Mesenchymal stem cell (in vitro differentiated cells and primary cell): ENCODE measurements around the gene RPEL1.

Experiments used
- DNase-seq: peaks from one replicate; pipeline ENCODE4 v3.0.0-alpha.2; 2013
- H2AFZ ChIP-seq: one replicate; pipeline ENCODE4 v1.6.1; 2013; ENCODE audit warnings: low read depth, mild to moderate bottlenecking, control low read depth, inconsistent platforms, low read length, moderate library complexity
- H2AK5ac ChIP-seq: 2 replicates; pipeline ENCODE4 v1.6.1; 2013; ENCODE audit warnings: low read length, moderate library complexity, mild to moderate bottlenecking, inconsistent platforms; ENCODE audit not compliant: severe bottlenecking
- H2BK120ac ChIP-seq: one replicate; pipeline ENCODE4 v1.6.1; 2013; ENCODE audit warnings: low read depth, mild to moderate bottlenecking, inconsistent platforms, low read length, moderate library complexity
- H2BK12ac ChIP-seq, 2 experiments: one replicate each; pipeline ENCODE4 v1.6.1; 2013; ENCODE audit warnings: inconsistent platforms in 2 of 2, low read length in 2 of 2, mild to moderate bottlenecking in 2 of 2, moderate library complexity in 2 of 2, control low read depth in 1 of 2
- H2BK15ac ChIP-seq: one replicate; pipeline ENCODE4 v1.6.1; 2013; ENCODE audit warnings: mild to moderate bottlenecking, low read depth, inconsistent platforms; ENCODE audit not compliant: poor library complexity, severe bottlenecking
- H2BK5ac ChIP-seq: 2 replicates; pipeline ENCODE4 v1.6.1; 2013; ENCODE audit warnings: low read depth, mild to moderate bottlenecking, low read length, control low read depth, inconsistent platforms; ENCODE audit not compliant: poor library complexity, severe bottlenecking
- H3K14ac ChIP-seq, 2 experiments: one replicate each; pipeline ENCODE4 v1.6.1; 2013; ENCODE audit warnings: inconsistent platforms in 2 of 2, low read length in 2 of 2, control low read depth in 1 of 2, mild to moderate bottlenecking in 1 of 2, moderate library complexity in 1 of 2
- H3K18ac ChIP-seq, 2 experiments: one replicate each; pipeline ENCODE4 v1.6.1; 2013; ENCODE audit warnings: inconsistent platforms in 2 of 2, low read length in 2 of 2, control low read depth in 1 of 2, low read depth in 1 of 2, mild to moderate bottlenecking in 1 of 2
- H3K23ac ChIP-seq, 2 experiments: one replicate each; pipeline ENCODE4 v1.6.1; 2013; ENCODE audit warnings: inconsistent platforms in 2 of 2, low read length in 2 of 2, mild to moderate bottlenecking in 2 of 2, moderate library complexity in 2 of 2, control low read depth in 1 of 2
- H3K27ac ChIP-seq: 2 replicates; pipeline ENCODE4 v1.5.1; 2013; ENCODE audit warnings: mild to moderate bottlenecking, moderate library complexity, low read length, control low read depth, inconsistent platforms; ENCODE audit not compliant: poor library complexity, severe bottlenecking
- H3K27me3 ChIP-seq, 2 experiments: 2 replicates each; pipeline versions ENCODE4 v1.6.1 to v1.7.0; 2013; ENCODE audit warnings: low read length in 2 of 2, mild to moderate bottlenecking in 2 of 2, moderate library complexity in 2 of 2, control low read depth in 1 of 2, inconsistent platforms in 1 of 2; ENCODE audit not compliant: control insufficient read depth in 1 of 2, insufficient read depth in 1 of 2
- H3K36me3 ChIP-seq, 2 experiments: 2 replicates each; pipeline versions ENCODE4 v1.6.1 to v1.7.0; 2013; ENCODE audit warnings: low read length in 2 of 2, control low read depth in 1 of 2, inconsistent platforms in 1 of 2, low read depth in 1 of 2, mild to moderate bottlenecking in 1 of 2; ENCODE audit not compliant: insufficient read depth in 2 of 2, control insufficient read depth in 1 of 2
- H3K4ac ChIP-seq, 2 experiments: one replicate each; pipeline ENCODE4 v1.6.1; 2013; ENCODE audit warnings: inconsistent platforms in 2 of 2, low read length in 2 of 2, mild to moderate bottlenecking in 2 of 2, moderate library complexity in 2 of 2, control low read depth in 1 of 2, low read depth in 1 of 2
- H3K4me1 ChIP-seq: 2 replicates; pipeline ENCODE4 v1.6.1; 2013; ENCODE audit warnings: low read depth, low read length, control low read depth; ENCODE audit not compliant: control insufficient read depth, insufficient read depth
- H3K4me2 ChIP-seq: 2 replicates; pipeline ENCODE4 v1.6.1; 2013; ENCODE audit warnings: low read length, mild to moderate bottlenecking, inconsistent platforms; ENCODE audit not compliant: poor library complexity, severe bottlenecking
- H3K4me3 ChIP-seq, 2 experiments: 2 replicates each; pipeline versions ENCODE4 v1.5.1 to v1.7.0; 2013; ENCODE audit warnings: low read length in 2 of 2, mild to moderate bottlenecking in 2 of 2, control low read depth in 1 of 2, low read depth in 1 of 2; ENCODE audit not compliant: insufficient read depth in 1 of 2
- H3K79me1 ChIP-seq: replicated peaks from 2 replicates; pipeline ENCODE4 v1.6.1; 2013; ENCODE audit warnings: mild to moderate bottlenecking, control low read depth, low read length, inconsistent platforms; ENCODE audit not compliant: poor library complexity, severe bottlenecking
- H3K9ac ChIP-seq: 2 replicates; pipeline ENCODE4 v1.7.0; 2013; ENCODE audit warnings: mild to moderate bottlenecking, low read length, moderate library complexity
- H3K9me3 ChIP-seq: 2 replicates; pipeline ENCODE4 v1.7.0; 2013; ENCODE audit warnings: mild to moderate bottlenecking, low read length; ENCODE audit not compliant: control insufficient read depth
- H4K8ac ChIP-seq: one replicate; pipeline ENCODE4 v1.6.1; 2013; ENCODE audit warnings: inconsistent platforms, mild to moderate bottlenecking, low read length, moderate library complexity
- H4K91ac ChIP-seq: one replicate; pipeline ENCODE4 v1.6.1; 2013; ENCODE audit warnings: mild to moderate bottlenecking, low read length, inconsistent platforms
- WGBS: methylation state at CpG from one replicate; pipeline ENCODE4 v1.1.7; 2013; ENCODE audit warnings: mixed read lengths; 5-methylcytosine and 5-hydroxymethylcytosine counted together

Gene RPEL1

DNA sequence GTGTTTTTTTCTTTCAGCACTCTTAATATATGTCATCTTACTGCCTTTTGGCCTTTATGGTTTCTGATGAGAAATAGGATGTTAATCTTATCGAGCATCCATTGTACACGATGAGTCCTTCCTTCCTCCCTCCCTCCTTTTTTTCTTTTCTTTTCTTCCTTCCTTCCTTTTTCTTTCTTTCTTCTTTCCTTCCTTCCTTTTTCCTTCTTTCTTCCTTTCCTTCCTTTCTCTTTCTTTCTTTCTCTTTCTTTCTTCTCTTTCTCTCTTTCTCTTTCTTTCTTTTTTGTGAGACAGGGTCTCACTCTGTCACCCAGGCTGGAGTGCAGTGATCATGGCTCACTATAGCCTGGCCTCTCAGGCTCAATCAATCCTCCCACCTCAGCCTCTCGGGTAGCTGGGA, 8.4 kb downstream of the RPEL1 start:
- no peak overlapping the region for H3K4me3 ChIP-seq
- H3K4me2 ChIP-seq, result no peak overlapping the region
- H4K91ac ChIP-seq, result no peak overlapping the region
- no peak overlapping the region for H3K4ac ChIP-seq
- WGBS, result 87% methylated on average over 3 of the region's 3 CpGs
- no peak overlapping the region for H2BK15ac ChIP-seq
- H3K79me1 ChIP-seq, result no peaks in the 10 kb centered on the region
- peaks cover 3% of the 10 kb centered on the region for H3K9me3 ChIP-seq
- H3K27me3 ChIP-seq, result no peaks in the 10 kb centered on the region
- no peak overlapping the region for H2BK12ac ChIP-seq
- H3K36me3 ChIP-seq, result no peaks in the 10 kb centered on the region
- no peak overlapping the region for H2BK120ac ChIP-seq
- no peak overlapping the region for H2BK5ac ChIP-seq
- H3K23ac ChIP-seq, result no peak overlapping the region
- no peaks in the 10 kb centered on the region for H3K4me1 ChIP-seq
- H4K8ac ChIP-seq, result no peak overlapping the region
- no peak for DNase-seq
- no peak overlapping the region for H3K14ac ChIP-seq
- no peak overlapping the region for H3K27ac ChIP-seq
- H3K18ac ChIP-seq, result no peak overlapping the region
- no peak overlapping the region for H2AK5ac ChIP-seq
- no peak overlapping the region for H2AFZ ChIP-seq
- H3K9ac ChIP-seq, result no peak overlapping the region

DNA sequence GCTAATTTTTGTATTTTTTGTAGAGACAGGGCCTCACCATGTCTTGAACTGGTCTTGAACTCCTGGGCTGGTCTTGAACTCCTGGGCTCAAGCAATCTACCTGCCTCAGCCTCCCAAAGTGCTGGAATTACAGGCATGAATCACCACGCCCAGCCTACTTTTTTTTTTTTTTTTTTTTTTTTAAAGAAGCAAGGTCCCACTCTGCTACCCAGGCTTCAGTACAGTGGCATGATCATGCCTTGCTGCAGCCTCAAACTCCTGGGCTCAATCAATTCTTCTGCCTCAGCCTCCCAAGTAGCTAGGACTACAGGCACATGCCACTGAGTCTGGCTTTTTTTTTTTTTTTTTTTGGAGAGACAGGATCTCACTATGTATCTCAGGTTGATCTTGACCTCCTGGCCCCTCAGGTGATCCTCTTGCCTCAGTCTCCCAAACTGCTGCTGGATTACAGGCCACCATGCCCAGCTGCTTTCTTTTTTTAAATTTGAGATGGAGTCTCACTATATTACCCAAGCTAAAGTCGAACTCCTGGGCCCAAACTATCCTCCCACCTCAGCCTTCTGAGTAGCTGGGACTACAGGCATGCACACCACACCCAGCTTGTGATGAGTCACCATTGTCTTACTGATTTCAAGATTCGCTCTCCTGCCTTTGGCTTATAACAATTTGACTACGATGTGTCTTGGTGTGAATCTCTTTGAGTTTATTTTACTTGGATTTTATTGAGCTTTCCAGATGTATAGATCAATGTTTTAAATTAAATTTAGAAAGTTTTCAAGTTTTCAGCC, 9.0 kb downstream of the RPEL1 start:
- H3K27me3 ChIP-seq, result no peaks in the 10 kb centered on the region
- no peaks in the 10 kb centered on the region for H3K79me1 ChIP-seq
- H4K91ac ChIP-seq, result no peak overlapping the region
- no peak overlapping the region for H4K8ac ChIP-seq
- H3K4me2 ChIP-seq, result no peak overlapping the region
- H2BK5ac ChIP-seq, result no peak overlapping the region
- H3K4me3 ChIP-seq, result no peak overlapping the region
- no peak overlapping the region for H3K14ac ChIP-seq
- peaks cover 7% of the 10 kb centered on the region for H3K9me3 ChIP-seq
- H2BK120ac ChIP-seq, result no peak overlapping the region
- no peak overlapping the region for H2BK12ac ChIP-seq
- no peak overlapping the region for H3K23ac ChIP-seq
- H3K36me3 ChIP-seq, result no peaks in the 10 kb centered on the region
- H3K4me1 ChIP-seq, result no peaks in the 10 kb centered on the region
- no peak for DNase-seq
- no peak overlapping the region for H3K27ac ChIP-seq
- no peak overlapping the region for H2AFZ ChIP-seq
- no peak overlapping the region for H3K4ac ChIP-seq
- no peak overlapping the region for H3K9ac ChIP-seq
- 54% methylated on average over 3 of the region's 4 CpGs for WGBS
- no peak overlapping the region for H2AK5ac ChIP-seq
- no peak overlapping the region for H2BK15ac ChIP-seq
- H3K18ac ChIP-seq, result no peak overlapping the region

- no peak overlapping the region for H2BK5ac ChIP-seq
- no peak overlapping the region for H2BK120ac ChIP-seq
- H3K36me3 ChIP-seq, result no peaks in the 10 kb centered on the region
- no peak overlapping the region for H2AFZ ChIP-seq
- no peak overlapping the region for H3K4me2 ChIP-seq
- H3K27me3 ChIP-seq, result peaks cover 0 to 2% of the 10 kb centered on the region in 2 experiments
- H4K8ac ChIP-seq, result no peak overlapping the region
- no peak overlapping the region for H3K4me3 ChIP-seq
- DNase-seq, result no peak
- no peaks in the 10 kb centered on the region for H3K4me1 ChIP-seq
- no peak overlapping the region for H2AK5ac ChIP-seq
- H3K9ac ChIP-seq, result no peak overlapping the region
- no peak overlapping the region for H3K23ac ChIP-seq
- no peaks in the 10 kb centered on the region for H3K79me1 ChIP-seq
- no peak overlapping the region for H3K18ac ChIP-seq
- H2BK12ac ChIP-seq, result no peak overlapping the region
- no CpG with 5 or more reads among the region's 1 CpG for WGBS
- no peak overlapping the region for H3K4ac ChIP-seq
- H4K91ac ChIP-seq, result no peak overlapping the region
- peaks cover 10% of the 10 kb centered on the region for H3K9me3 ChIP-seq
- no peak overlapping the region for H3K27ac ChIP-seq
- no peak overlapping the region for H2BK15ac ChIP-seq
- H3K14ac ChIP-seq, result no peak overlapping the region
Observed at GRCh38 chr10:103256613-103257012, 10.9 kb downstream of the RPEL1 start.

GRCh38 chr10:103257812-103258211, 12.1 kb downstream of the RPEL1 start:
- no peak overlapping the region for H3K27ac ChIP-seq
- H3K4me1 ChIP-seq, result no peaks in the 10 kb centered on the region
- H3K4ac ChIP-seq, result no peak overlapping the region
- no peak overlapping the region for H2AFZ ChIP-seq
- H4K91ac ChIP-seq, result no peak overlapping the region
- DNase-seq, result no peak
- no peak overlapping the region for H3K4me3 ChIP-seq
- no peak overlapping the region for H3K23ac ChIP-seq
- no peak overlapping the region for H3K4me2 ChIP-seq
- no peaks in the 10 kb centered on the region for H3K36me3 ChIP-seq
- no peak overlapping the region for H3K14ac ChIP-seq
- no peak overlapping the region for H2AK5ac ChIP-seq
- peaks cover 10% of the 10 kb centered on the region for H3K9me3 ChIP-seq
- H2BK5ac ChIP-seq, result no peak overlapping the region
- no peak overlapping the region for H2BK120ac ChIP-seq
- no peak overlapping the region for H2BK15ac ChIP-seq
- H4K8ac ChIP-seq, result no peak overlapping the region
- H3K9ac ChIP-seq, result no peak overlapping the region
- H3K18ac ChIP-seq, result no peak overlapping the region
- no peak overlapping the region for H2BK12ac ChIP-seq
- no peaks in the 10 kb centered on the region for H3K79me1 ChIP-seq
- H3K27me3 ChIP-seq, result peaks cover 0 to 14% of the 10 kb centered on the region in 2 experiments
